Esophagus muscularis mucosa (tissue), 3 donors: ENCODE results near the gene NUDT16L1.

Source experiments
- POLR2AphosphoS5 ChIP-seq, 2 donors: sonication (generic); formaldehyde crosslinking; IDR thresholded peaks; one replicate each; pipeline ENCODE4 v1.6.1; 2017; ENCODE audit warnings: antibody characterized with exemption in 2 of 2
- TF ChIP-seq, protein P1 (sequence below), 3 experiments: fragments of 200-600 bp in 2 of 3; fragments of 450-650 bp in 1 of 3; sonication (generic) in 2 of 3; IDR thresholded peaks; one replicate each; pipeline ENCODE4 v1.5.1; 2017 to 2019; ENCODE audit warnings: antibody characterized with exemption in 3 of 3, mild to moderate bottlenecking in 2 of 3, moderate library complexity in 1 of 3

GRCh38 chr16:4683255-4684057, 9.9 kb upstream of the NUDT16L1 start:
- no peak for TF ChIP-seq POLR2AphosphoS5 (IDR thresholded peaks at IDR 0.05)
- TF ChIP-seq, protein P1, sequence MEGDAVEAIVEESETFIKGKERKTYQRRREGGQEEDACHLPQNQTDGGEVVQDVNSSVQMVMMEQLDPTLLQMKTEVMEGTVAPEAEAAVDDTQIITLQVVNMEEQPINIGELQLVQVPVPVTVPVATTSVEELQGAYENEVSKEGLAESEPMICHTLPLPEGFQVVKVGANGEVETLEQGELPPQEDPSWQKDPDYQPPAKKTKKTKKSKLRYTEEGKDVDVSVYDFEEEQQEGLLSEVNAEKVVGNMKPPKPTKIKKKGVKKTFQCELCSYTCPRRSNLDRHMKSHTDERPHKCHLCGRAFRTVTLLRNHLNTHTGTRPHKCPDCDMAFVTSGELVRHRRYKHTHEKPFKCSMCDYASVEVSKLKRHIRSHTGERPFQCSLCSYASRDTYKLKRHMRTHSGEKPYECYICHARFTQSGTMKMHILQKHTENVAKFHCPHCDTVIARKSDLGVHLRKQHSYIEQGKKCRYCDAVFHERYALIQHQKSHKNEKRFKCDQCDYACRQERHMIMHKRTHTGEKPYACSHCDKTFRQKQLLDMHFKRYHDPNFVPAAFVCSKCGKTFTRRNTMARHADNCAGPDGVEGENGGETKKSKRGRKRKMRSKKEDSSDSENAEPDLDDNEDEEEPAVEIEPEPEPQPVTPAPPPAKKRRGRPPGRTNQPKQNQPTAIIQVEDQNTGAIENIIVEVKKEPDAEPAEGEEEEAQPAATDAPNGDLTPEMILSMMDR (IDR thresholded peaks at IDR 0.05), result no peak
